ENCODE data around the gene FBXL5.
"Not testable (repeated sequence)": the region's sequence is repeated elsewhere in the genome, so short reads cannot be mapped to it uniquely, and the experiment has no call there.

The FBXL5 gene

GRCh38 chr4:15653864-15654592, 1.1 kb downstream of the FBXL5 start:
- no peak for DNase-seq (ENCODE audit: low spot score in 2 of 2)
- Mint-ChIP-seq H3K27ac (ENCODE audit: low read depth) (peak overlapping the region; percentile 98), H3K4me3 (peak overlapping the region; percentile 99), H3K36me3 (ENCODE audit: insufficient read depth) (peaks cover 20% of the 10 kb centered on the region), H3K4me1 (peaks cover 47% of the 10 kb centered on the region), H3K27me3 (no peaks in the 10 kb centered on the region), H3K9me3 (no peaks in the 10 kb centered on the region)
- no peak for ATAC-seq (replicated peaks; ENCODE audit: extremely low read depth, poor library complexity, severe bottlenecking)

DNA sequence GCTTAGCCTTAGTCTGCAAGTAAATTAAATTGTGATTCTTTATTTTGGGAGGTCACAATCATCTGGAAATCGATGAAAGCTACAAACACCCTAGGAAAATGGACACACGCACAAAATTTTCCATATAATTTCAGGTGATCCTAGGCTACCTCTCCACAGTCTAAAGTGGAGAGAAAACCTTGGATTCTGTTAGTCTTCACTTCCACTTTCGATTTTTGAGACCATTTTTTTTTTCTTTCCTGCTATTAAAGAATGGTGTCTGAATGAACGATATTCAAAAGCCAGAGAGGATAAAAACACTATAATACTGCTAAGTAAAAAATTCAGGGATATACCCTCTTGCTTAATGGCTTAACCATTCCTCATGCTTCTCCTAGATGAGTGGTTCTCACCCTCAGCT, 1.7 kb downstream of the FBXL5 start:
- no peak for ATAC-seq (replicated peaks; ENCODE audit: extremely low read depth, poor library complexity, severe bottlenecking)
- no peak for DNase-seq (ENCODE audit: low spot score in 2 of 2)
- H3K36me3 Mint-ChIP-seq (ENCODE audit: insufficient read depth): peaks cover 20% of the 10 kb centered on the region
- H3K4me3 Mint-ChIP-seq: peak overlapping the region; percentile 99
- no peaks in the 10 kb centered on the region for H3K27me3 Mint-ChIP-seq
- no peaks in the 10 kb centered on the region for H3K9me3 Mint-ChIP-seq
- H3K4me1 Mint-ChIP-seq: peaks cover 50% of the 10 kb centered on the region
- H3K27ac Mint-ChIP-seq (ENCODE audit: low read depth): peak overlapping the region; percentile 98

DNA sequence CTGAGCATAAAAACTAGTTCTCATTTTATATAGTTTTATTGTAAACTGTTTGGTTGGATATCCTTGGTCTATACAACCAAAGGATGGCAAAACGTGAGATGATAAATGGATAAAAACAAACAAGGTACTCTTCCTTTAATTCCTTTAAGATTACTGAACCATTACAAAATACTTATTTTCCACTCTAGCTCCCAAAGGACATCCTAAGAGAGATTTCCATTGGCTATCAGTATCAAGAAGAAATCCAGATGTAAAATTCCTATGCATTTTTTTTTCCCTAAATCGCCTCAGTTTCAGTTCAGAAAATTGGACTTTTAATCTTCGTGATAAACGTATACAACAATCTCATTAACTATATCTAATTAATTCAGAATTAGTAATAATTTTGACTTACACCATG, 2.3 kb downstream of the FBXL5 start:
- H3K4me1 Mint-ChIP-seq: peaks cover 53% of the 10 kb centered on the region

DNA sequence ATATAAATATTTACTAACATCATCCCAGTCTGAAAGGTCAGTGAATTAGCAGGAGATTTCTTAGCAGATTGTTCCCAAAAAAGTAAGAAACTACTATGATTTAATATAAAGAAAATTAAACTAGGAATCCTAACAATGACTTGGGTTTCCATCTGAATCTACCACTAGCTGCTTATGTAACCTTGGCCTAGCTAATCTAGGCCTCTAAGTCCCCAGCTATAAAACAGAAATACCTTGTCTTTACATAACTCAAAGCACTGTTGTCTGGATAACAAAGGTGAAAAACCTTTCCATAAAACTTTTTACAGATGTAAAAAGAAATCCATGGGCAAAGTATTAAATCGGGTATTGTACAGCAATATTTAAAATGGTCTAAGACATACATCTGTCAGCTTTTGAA, 3.0 kb downstream of the FBXL5 start:
- no peaks in the 10 kb centered on the region for H3K9me3 Mint-ChIP-seq
- peaks cover 53% of the 10 kb centered on the region for H3K4me1 Mint-ChIP-seq
- H3K27ac Mint-ChIP-seq (ENCODE audit: low read depth): no peak overlapping the region
- peaks cover 20% of the 10 kb centered on the region for H3K36me3 Mint-ChIP-seq (ENCODE audit: insufficient read depth)
- DNase-seq (ENCODE audit: low spot score in 2 of 2): no peak
- no peak for ATAC-seq (replicated peaks; ENCODE audit: extremely low read depth, poor library complexity, severe bottlenecking)
- H3K4me3 Mint-ChIP-seq: peak overlapping the region; percentile 5
- H3K27me3 Mint-ChIP-seq: no peaks in the 10 kb centered on the region

More for the DNA sequence above, 2.3 kb downstream of the FBXL5 start:
- Mint-ChIP-seq H3K27ac (ENCODE audit: low read depth) (peak overlapping the region; percentile 98), H3K36me3 (ENCODE audit: insufficient read depth) (peaks cover 20% of the 10 kb centered on the region), H3K9me3 (no peaks in the 10 kb centered on the region), H3K27me3 (no peaks in the 10 kb centered on the region), H3K4me3 (peak overlapping the region; percentile 99)
- no peak for ATAC-seq (replicated peaks; ENCODE audit: extremely low read depth, poor library complexity, severe bottlenecking)
- DNase-seq (ENCODE audit: low spot score in 2 of 2): no peak

GRCh38 chr4:15651676-15652075, 3.5 kb downstream of the FBXL5 start:
- ATAC-seq (replicated peaks; ENCODE audit: extremely low read depth, poor library complexity, severe bottlenecking) (no peak), DNase-seq (ENCODE audit: low spot score in 2 of 2) (no peak)
- no peak overlapping the region for H3K27ac Mint-ChIP-seq (ENCODE audit: low read depth)

GRCh38 chr4:15649914-15650545, 5.1 kb downstream of the FBXL5 start:
- H3K27ac Mint-ChIP-seq (ENCODE audit: low read depth): no peak overlapping the region
- peak overlapping the region; percentile 8 for H3K4me3 Mint-ChIP-seq
- H3K36me3 Mint-ChIP-seq (ENCODE audit: insufficient read depth): peaks cover 13% of the 10 kb centered on the region
- H3K9me3 Mint-ChIP-seq: no peaks in the 10 kb centered on the region
- H3K27me3 Mint-ChIP-seq: no peaks in the 10 kb centered on the region
- ATAC-seq (replicated peaks; ENCODE audit: extremely low read depth, poor library complexity, severe bottlenecking) (peak; percentile 81), DNase-seq (ENCODE audit: low spot score in 2 of 2) (peak; percentile 20 to 59)
- peaks cover 48% of the 10 kb centered on the region for H3K4me1 Mint-ChIP-seq

More at GRCh38 chr4:15651676-15652075, 3.5 kb downstream of the FBXL5 start:
- Mint-ChIP-seq H3K4me3 (peak overlapping the region; percentile 5), H3K36me3 (ENCODE audit: insufficient read depth) (peaks cover 20% of the 10 kb centered on the region), H3K27me3 (no peaks in the 10 kb centered on the region), H3K4me1 (peaks cover 53% of the 10 kb centered on the region), H3K9me3 (no peaks in the 10 kb centered on the region)

GRCh38 chr4:15648600-15648999, 6.6 kb downstream of the FBXL5 start:
- peaks cover 14% of the 10 kb centered on the region for H3K36me3 Mint-ChIP-seq (ENCODE audit: insufficient read depth)
- no peak overlapping the region for H3K4me3 Mint-ChIP-seq
- H3K27ac Mint-ChIP-seq (ENCODE audit: low read depth): no peak overlapping the region
- no peaks in the 10 kb centered on the region for H3K27me3 Mint-ChIP-seq
- peaks cover 44% of the 10 kb centered on the region for H3K4me1 Mint-ChIP-seq
- DNase-seq (ENCODE audit: low spot score in 2 of 2) (no peak), ATAC-seq (replicated peaks; ENCODE audit: extremely low read depth, poor library complexity, severe bottlenecking) (no peak)
- no peaks in the 10 kb centered on the region for H3K9me3 Mint-ChIP-seq

DNA sequence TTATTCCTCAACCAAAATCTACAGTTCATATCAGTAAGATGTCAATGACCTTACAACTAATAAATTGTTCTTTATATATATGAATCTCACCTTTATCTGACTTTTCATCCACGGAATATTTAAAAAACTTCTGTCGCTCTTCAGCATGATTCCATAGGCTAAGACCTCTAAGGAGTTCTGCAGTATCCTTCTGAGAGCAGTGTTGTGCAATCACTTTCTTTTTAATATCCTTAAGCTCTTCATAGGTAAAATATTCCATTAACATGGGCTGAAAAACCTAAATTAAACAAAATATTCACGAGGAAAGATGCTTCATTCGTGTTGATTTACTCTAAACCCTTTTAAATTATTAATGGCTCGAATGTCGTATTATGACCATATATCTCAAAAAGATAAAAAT, 16.7 kb downstream of the FBXL5 start:
- Mint-ChIP-seq H3K9me3 (no peaks in the 10 kb centered on the region), H3K4me3 (no peak overlapping the region), H3K27me3 (no peaks in the 10 kb centered on the region), H3K4me1 (peaks cover 16% of the 10 kb centered on the region), H3K36me3 (ENCODE audit: insufficient read depth) (peaks cover 45% of the 10 kb centered on the region), H3K27ac (ENCODE audit: low read depth) (no peak overlapping the region)
- ATAC-seq (replicated peaks; ENCODE audit: extremely low read depth, poor library complexity, severe bottlenecking): no peak
- DNase-seq (ENCODE audit: low spot score in 2 of 2): no peak

GRCh38 chr4:15636818-15637217, 18.3 kb downstream of the FBXL5 start:
- no peaks in the 10 kb centered on the region for H3K27me3 Mint-ChIP-seq
- H3K27ac Mint-ChIP-seq (ENCODE audit: low read depth): no peak overlapping the region
- H3K9me3 Mint-ChIP-seq: no peaks in the 10 kb centered on the region
- H3K4me1 Mint-ChIP-seq: peaks cover 6% of the 10 kb centered on the region
- no peak for ATAC-seq (replicated peaks; ENCODE audit: extremely low read depth, poor library complexity, severe bottlenecking)
- peaks cover 47% of the 10 kb centered on the region for H3K36me3 Mint-ChIP-seq (ENCODE audit: insufficient read depth)
- DNase-seq (ENCODE audit: low spot score in 2 of 2): no peak
- no peak overlapping the region for H3K4me3 Mint-ChIP-seq

DNA sequence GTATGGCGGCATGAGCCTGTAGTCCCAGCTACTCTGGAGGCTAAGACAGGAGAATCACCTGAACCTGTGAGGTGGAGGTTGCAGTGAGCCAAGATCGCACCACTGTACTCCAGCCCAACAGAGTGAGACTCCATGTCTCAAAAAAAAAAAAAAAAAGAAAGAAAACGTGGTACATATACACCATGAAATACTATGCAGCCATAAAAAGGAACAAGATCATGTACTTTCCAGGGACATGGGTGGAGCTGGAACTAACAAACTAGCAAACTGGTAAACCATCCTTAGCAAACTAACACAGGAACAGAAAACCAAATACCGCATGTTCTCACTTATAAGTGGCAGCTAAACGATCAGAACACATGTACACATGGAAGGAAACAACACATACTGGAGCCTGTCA, 37.8 kb downstream of the FBXL5 start:
- Mint-ChIP-seq H3K9me3 (peaks cover 11% of the 10 kb centered on the region), H3K4me1 (peaks cover 50% of the 10 kb centered on the region)
- not testable (repeated sequence) for ATAC-seq (replicated peaks; ENCODE audit: extremely low read depth, poor library complexity, severe bottlenecking); H3K27me3 Mint-ChIP-seq; H3K36me3 Mint-ChIP-seq (ENCODE audit: insufficient read depth); DNase-seq (ENCODE audit: low spot score in 2 of 2); H3K4me3 Mint-ChIP-seq; H3K27ac Mint-ChIP-seq (ENCODE audit: low read depth)

DNA sequence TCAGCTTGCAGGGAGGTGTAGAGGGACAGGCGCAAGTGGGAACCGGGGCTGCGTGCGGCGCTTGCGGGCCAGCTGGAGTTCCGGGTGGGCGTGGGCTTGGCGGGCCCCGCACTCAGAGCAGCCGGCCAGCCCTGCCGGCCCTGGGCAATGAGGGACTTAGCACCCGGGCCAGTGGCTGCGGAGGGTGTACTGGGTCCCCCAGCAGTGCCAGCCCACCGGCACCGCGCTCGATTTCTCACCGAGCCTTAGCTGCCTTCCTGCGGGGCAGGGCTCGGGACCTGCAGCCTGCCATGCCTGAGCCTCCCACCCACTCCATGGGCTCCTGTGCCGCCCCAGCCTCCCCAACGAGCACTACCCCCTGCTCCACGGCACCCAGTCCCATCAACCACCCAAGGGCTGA, 40.3 kb downstream of the FBXL5 start:
- not testable (repeated sequence) for H3K9me3 Mint-ChIP-seq; H3K27ac Mint-ChIP-seq (ENCODE audit: low read depth); H3K36me3 Mint-ChIP-seq (ENCODE audit: insufficient read depth); ATAC-seq (replicated peaks; ENCODE audit: extremely low read depth, poor library complexity, severe bottlenecking); DNase-seq (ENCODE audit: low spot score in 2 of 2); H3K4me3 Mint-ChIP-seq; H3K27me3 Mint-ChIP-seq
- peaks cover 37% of the 10 kb centered on the region for H3K4me1 Mint-ChIP-seq

DNA sequence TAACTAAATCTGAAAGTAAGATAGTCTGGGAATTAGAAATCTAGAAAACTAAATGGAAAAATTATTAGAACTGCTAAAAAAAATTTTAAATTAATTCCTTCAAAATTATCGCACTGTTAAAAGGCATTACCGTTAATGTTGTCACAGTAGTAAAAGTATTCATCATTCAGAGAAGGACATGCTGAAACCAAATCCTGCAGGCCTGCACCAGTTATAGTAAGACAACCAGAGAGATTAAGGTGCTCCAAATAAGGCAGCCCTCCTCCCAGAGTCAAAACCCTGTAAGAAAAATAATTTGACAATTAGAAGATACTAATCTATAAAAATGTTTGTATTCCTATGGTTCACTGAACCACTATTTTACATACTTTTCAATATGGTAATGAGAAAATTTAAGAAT, 43.0 kb downstream of the FBXL5 start:
- Mint-ChIP-seq H3K4me1 (peaks cover 27% of the 10 kb centered on the region), H3K27me3 (no peaks in the 10 kb centered on the region), H3K36me3 (ENCODE audit: insufficient read depth) (peaks cover 5% of the 10 kb centered on the region), H3K4me3 (no peak overlapping the region), H3K27ac (ENCODE audit: low read depth) (no peak overlapping the region), H3K9me3 (no peaks in the 10 kb centered on the region)
- ATAC-seq (replicated peaks; ENCODE audit: extremely low read depth, poor library complexity, severe bottlenecking) (no peak), DNase-seq (ENCODE audit: low spot score in 2 of 2) (no peak)

DNA sequence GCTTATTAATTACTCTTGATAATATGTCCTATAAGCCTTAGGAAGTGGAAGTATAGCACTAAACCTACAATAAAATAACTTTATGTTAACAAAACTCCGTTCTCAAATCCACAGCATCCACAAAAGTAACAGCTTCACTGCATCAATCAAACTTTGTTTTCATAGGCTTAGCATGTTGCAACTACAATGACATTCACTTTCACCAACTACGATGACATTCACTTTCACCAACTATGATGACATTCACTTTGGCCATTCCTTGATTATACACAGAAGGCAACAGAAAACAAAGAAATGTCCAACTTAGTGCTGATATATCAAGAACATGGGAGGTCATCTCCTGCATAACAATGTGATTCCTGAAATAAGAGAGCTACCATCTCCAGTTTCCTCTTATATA, 44.3 kb downstream of the FBXL5 start:
- ATAC-seq (replicated peaks; ENCODE audit: extremely low read depth, poor library complexity, severe bottlenecking) (no peak), DNase-seq (ENCODE audit: low spot score in 2 of 2) (no peak)
- no peaks in the 10 kb centered on the region for H3K27me3 Mint-ChIP-seq
- no peaks in the 10 kb centered on the region for H3K9me3 Mint-ChIP-seq
- peaks cover 17% of the 10 kb centered on the region for H3K4me1 Mint-ChIP-seq
- H3K36me3 Mint-ChIP-seq (ENCODE audit: insufficient read depth): peaks cover 8% of the 10 kb centered on the region
- no peak overlapping the region for H3K4me3 Mint-ChIP-seq
- no peak overlapping the region for H3K27ac Mint-ChIP-seq (ENCODE audit: low read depth)
